Muscle of arm (tissue), 14 donors: ENCODE results near the gene CCM2L. TPM values are rescaled to one million over a fixed set of nuclear protein-coding genes. Genes with fewer than 3 reads are reported as not detected.

Source experiments
- DNase-seq: peaks from one replicate; pipeline ENCODE4 v3.0.0-alpha.2; 2013
- long read RNA-seq, 11 donors: transcript quantifications; one replicate each; lab custom pipeline, GENCODE V29; 2026
- polyA plus RNA-seq, 12 donors: library from polyadenylated mRNA; unstranded; fragments of 120-200 nt; gene quantifications; one replicate each; pipeline ENCODE4 v1.2.1, GENCODE V29; 2013; ENCODE audit not compliant: insufficient read length in 12 of 12

The CCM2L gene
- 10 to 100 TPM in 1 of 12 donors, 1 to 10 TPM in 10, not detected in 1; 4.2 to 12.7 (median 5.2) TPM for polyA plus RNA-seq
- long read RNA-seq, donor 1, result 0 reads
- long read RNA-seq, donor 2, result 0 reads
- long read RNA-seq, donor 3, result 0 reads
- long read RNA-seq, donor 4, result 0 reads
- long read RNA-seq, donor 5, partial matches to known transcripts, result 0 of 1 reads
- long read RNA-seq, donor 5, other reads (novel, unspliced or antisense), result 0 of 1 reads
- long read RNA-seq, donor 6, result 0 reads
- long read RNA-seq, donor 7, result 0 reads
- long read RNA-seq, donor 8, partial matches to known transcripts, result 0 of 2 reads
- long read RNA-seq, donor 8, other reads (novel, unspliced or antisense), result 0 of 2 reads
- long read RNA-seq, donor 9, result 0 reads
- long read RNA-seq, donor 10, result 0 reads
- long read RNA-seq, donor 11, result 0 reads

DNA sequence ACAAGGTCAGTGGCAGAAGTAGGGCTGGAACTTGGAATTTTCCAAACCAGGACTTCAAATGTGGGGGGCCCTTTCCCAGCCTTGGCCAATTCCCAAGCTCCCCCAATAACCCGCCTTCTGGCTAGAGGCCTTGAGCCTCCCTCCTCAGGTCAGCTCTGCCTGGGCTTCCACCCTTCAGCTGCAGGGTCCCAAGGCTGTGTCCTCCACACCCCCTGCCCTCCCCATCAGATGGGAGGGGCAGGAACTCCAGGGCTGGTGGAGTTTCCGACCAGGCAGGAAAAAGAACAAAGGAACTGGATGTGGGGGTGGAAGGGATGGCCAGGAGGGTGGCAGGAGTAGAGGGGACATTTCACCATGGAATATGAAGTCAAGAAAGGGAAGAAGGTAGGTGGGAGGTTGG lies at the start of gene CCM2L:
CCM2L (plus strand) TSS at position 338 of the 400 bp plus-strand sequence; CDS start at position 355, 17 bp downstream.
- no peak for DNase-seq

DNA sequence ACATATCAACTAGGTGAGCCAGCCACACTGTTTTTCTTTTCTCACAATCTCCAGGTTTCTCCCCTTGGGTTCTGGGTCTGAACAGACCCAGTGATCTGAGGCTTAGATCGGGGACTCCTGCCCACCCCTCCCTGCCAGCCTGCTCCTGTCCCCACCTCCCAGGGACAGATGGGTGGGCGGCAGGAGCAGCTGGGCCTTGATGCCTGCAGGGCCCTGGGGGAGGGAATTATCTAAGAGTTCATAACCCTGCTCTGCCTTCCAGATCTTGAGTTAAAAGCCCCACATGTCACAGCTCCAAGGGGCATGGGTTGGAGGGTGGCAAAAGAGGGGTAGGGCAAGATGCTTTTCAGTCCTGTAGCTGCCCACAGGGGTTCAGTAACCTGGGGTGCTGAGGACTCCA lies 47.5 kb upstream of the CCM2L start:
- DNase-seq, result no peak

DNA sequence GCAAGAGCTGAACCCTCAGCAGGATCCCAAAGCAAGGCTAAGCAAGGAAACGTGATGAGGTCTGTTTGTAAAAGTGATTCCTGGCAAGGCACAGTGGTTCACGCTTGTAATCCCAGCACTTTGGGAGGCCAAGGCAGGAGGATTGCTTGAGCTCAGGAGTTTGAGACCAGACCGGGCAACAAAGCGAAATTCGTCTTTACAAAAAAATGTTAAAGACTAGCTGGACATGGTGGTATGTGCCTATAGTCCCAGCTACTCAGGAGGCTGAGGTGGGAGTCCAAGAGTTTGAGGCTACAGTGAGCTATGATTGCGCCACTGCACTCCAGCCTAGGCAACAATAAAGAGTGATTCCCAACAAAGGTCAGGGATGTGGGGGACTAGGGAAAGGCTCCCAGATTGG lies 46.3 kb upstream of the CCM2L start:
- no peak for DNase-seq

DNA sequence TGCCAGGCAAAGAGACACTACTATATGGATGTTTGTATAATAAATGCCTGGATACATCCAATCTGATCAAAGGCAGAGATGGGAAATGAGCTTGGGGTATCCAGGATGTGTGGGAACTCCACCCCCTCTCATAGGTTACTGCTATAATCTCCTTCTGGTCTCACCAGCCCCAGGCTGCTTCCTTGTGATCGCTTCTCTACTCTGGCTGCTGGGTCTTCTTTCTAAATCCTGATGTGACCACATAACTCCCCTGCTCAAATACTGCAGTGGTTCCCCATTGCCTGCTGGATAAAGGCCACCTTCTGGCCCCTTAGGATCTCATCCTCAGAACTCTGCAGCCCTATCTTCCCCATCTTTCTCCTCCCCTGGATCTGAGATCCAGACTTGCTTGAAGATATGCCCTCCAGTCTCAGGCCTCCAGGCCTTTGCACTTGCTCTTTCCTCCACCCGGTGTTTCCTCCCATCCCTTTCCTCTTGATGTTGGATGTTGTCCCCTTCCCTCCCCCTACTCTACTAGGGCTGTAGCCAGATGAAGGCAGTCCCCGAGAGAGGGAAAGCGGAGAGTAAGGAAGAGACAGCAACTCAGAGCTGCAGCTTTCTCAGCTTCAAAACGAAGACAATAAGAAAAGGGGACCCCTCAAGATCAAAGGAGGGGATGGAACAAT lies 43.1 kb upstream of the CCM2L start:
- no peak for DNase-seq

DNA sequence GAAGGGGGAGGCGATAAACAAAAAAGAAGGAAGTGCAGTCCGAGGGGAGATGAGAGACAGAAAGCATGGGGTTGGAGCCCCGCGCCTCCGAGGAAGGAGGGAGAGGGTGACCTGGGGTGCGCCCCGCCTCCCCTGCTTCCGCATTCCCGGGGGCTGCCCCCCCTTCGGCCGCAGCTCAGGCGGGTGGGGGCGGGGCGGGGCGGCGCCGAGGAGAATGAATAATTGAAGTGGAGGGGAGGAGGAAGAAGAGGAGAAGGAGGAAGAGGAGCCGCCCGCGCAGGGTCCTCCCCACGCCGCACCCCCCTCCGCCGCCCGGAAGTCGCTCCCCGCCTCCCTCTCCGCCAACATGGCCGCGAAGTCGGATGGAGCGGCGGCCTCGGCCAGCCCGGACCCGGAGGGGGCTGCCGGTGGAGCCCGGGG lies 42.4 kb upstream of the CCM2L start, which contains the start of gene XKR7:
XKR7 (plus strand) TSS at position 322 of the 420 bp plus-strand sequence; CDS start at position 347, 25 bp downstream.
- DNase-seq, result no peak

DNA sequence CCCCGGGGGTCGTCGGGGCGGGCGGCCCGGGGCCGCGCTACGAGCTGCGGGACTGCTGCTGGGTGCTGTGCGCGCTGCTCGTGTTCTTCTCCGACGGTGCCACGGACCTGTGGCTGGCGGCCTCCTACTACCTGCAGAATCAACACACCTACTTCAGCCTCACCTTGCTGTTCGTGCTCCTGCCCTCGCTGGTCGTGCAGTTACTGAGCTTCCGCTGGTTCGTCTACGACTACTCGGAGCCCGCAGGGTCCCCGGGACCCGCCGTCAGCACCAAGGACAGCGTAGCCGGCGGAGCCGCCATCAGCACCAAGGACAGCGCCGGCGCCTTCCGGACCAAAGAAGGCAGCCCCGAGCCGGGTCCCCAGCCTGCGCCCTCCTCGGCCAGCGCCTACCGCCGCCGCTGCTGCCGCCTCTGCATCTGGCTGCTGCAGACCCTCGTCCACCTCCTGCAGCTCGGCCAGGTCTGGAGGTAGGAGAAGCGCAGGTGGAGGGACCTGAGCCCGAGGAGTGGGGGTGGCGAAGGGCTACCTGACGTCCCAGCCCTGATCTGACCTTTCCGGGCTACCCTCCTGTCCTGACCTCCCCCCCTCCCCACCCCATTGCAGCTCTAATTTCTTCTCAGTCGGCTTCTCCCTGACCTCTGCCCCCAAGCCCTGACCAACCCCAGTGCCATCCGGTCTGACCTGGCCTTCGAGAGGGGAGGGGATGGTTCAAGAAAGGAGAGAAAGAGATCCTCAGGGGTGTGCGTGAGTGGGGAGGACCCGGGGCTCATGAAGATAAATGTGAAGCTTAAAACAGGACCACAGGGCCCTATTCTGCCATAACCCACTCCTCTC lies 41.7 kb upstream of the CCM2L start:
- DNase-seq, result peak; percentile 89

DNA sequence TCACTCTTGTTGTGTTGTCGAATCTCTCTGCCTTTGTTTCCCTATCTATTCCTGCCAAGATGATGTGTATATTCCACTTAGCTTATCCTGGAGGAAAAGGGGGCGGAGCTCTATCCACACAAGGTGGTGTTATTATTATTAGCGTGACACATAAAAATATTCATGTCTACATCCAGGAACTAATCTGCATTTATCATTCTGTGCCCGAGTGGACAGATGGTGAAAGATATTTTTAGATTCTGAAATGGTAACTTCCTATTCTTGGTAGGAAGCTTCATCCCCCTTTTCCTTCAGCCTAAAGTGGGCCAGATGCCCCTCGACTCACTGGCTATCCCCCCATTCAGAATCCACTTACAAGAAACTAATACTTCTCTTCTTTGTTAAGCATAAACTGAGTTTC lies 40.2 kb upstream of the CCM2L start:
- DNase-seq, result no peak

DNA sequence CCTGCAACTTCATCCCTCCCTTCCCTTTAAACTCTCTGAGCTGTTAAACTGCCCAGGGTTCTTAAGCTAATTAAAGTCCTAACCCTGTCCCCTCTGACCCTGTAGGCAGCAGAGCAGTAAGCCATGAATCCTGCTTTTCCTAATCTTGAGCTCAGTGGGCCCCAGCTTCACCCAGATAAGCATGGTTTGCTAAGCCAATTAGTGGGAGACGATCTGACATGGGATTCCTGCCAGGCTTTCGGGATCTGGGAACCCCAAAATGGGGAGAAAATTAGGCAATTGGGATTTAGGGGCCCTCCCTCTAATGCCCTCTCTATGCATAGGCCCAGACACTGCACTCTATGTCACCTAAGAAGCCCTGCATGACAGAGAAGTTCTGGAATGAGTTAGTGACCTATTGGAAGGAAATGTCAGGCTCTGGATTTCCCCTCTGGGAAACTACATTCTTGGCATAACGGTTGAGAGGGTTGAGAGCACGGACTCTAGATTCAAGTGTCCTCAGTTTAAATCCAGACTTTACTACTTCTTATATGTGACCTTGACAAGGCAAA lies 37.7 kb upstream of the CCM2L start:
- no peak for DNase-seq

DNA sequence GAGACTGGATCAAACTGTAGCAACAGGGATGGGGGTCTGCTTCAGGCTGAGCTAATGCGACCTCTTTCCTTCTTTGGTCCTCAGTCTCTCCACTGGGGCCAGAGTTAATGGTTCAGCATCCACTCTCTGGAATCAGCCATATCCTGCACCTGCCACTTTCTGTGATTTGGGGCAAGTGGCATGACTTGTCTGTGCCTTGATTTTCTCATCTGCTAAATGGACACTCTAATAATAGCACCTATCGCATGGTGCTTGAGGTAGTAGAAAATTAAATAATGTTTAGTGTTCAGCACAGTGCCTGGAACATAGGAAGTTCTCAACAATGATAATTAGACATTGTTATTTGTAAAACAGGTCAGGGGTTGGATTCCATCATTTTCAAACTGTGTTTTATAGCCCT lies 35.9 kb upstream of the CCM2L start:
- no peak for DNase-seq

DNA sequence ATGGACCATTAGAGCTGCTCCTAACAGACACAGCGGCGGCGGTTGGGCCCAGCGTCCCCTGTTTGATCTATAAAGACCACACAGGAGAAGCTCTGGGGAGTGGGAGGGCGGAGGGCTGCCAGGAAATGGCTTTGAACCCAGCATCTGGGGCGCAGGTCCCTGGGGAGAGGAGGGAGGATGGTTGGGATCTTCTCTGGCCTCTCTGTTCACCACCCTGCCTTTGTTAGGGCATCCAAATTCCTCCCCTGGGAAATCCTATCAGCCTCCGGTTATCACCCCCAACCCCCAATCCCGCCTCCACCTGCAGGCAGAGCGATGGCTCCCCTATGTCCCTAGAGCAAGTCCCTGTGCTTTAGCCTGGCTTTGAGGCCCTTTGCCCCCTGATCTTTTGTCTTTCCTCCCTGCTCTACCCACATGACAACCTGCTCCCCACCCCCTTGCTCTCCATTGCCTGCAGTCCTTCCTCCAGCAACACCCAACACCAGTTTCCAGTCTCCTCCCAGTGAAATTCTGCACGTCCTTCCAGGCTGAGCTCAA lies 35.2 kb upstream of the CCM2L start:
- no peak for DNase-seq

DNA sequence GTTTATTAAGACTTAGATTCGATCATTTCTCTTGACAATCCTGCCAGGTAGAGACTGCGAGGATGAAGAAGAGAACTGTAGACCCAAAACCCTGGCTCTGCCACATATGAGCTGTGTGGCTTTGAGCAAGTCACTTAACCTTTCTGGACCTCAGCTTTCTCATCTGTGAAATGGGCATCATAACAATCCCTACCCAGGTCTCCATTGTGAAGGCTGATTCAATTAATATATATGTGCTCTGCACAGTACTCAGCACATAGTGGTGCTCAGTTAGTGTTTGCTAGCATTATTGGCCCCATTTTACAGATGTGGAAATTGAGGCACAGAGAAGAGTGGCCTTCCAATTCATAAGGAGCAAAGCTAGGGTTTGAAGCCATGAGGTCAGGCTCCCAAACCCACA lies 34.4 kb upstream of the CCM2L start:
- no peak for DNase-seq

DNA sequence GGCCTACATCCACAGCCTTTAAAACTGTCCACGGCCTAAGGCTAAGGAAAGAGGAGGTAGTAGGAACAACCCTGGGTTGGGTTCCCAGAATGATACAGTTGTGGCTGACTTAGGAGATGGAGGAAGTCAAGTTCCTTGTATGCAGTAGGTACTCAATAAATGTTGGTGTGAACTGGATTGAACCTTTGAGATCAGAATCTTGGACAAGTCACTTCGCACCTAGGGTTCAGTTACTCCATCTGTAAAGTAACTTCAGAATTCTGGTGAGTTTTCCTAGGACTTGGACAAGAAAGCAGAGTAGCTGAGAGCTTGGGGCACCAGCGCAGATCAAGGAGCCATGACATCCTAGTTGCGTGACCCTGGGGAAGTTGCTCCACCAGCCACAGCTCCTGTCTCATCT lies 33.2 kb upstream of the CCM2L start:
- DNase-seq, result no peak

DNA sequence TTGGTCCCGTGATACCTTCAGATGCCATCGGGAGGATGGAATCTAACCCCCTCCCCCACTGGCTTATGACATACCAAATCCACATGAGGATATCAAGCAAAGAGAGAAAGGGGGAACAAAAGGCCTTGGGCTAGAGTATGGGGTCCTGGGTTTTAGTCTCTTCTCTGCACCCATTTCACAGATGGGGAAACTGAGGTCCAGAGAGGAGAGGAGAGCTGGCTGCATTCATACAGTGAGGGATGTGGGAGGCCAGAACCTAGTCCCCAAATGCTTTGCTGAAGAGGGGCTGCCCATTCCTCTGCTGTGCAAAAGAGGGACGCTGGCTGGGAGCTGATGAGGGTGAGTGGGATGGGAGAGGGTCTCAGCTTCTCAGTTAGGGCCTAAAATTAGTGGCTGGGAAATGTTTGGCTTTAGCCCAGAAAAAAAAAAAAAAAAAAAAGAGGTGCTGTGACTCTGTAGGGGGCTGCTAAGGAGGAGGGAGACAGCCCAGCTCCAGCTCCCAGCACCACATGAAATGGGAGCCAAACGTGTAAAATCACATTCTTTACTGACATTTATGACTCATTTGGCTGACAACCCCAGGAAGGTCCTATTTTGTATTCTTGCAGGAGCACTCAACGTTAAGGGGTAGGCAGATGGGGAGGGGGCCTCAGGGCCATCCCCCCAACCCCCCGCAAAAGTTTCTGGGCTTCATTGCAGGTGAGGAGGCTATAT lies 30.4 kb upstream of the CCM2L start:
- no peak for DNase-seq

DNA sequence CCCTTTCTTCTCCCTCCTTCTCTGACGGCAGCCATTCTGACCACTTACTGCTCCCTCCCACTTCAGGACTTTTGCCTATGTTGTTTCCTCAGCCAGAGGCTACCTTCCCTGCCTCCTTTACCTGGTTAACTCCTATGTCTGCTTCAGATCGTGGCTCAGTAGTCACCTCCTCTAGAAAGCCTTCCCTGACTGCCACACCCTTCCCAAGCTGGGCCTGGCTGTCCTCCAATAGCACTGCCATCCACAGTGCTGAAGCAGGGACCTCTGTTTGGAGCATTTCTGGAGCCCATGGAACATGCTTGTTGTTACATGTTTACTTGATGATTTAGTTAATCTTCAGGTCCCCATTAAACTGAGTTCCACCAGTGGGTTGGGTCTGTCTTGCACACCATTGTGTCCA lies 28.5 kb upstream of the CCM2L start:
- no peak for DNase-seq

DNA sequence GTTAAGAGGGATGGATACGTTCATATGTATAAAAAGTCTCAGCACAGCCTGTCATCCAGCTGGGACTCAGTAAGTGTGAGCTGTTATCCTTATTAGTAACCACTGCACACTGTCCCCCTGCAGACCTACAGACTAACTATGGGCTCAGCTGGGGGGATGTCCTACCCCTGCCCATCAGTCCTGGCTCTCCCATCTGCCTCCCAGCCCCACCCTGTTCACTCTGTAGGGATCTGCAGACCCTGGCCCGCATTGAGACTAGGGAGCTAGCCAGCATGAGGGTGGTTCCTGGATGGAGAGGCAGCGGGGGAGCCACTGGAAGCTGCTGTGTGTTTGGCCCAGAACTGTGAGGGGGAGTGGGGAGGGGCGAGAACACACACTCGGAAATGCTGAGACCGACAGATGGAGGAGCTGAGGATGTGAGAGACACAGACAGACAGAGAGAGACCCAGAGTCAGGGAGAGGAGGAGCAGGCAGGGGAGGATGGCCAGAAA lies 25.2 kb upstream of the CCM2L start:
- no peak for DNase-seq

DNA sequence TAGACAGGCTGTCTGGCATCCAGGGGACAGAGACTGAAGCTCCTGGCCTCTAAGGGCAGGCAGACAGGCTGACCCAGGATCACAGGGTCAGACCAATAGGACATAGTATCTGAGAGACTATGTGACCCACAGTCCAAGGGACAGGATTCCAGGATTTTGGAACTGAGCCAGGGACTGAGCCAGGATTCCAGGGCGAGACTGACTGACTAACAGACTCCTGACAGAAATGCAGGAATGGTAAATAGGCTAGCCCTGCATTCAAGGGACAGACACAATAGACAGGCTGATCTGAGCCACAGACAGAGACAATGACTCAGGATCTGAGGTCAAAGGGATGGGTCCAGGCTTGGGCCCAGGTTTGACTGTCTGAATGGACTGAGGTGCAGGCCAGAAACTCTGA lies 22.5 kb upstream of the CCM2L start:
- DNase-seq, result no peak

DNA sequence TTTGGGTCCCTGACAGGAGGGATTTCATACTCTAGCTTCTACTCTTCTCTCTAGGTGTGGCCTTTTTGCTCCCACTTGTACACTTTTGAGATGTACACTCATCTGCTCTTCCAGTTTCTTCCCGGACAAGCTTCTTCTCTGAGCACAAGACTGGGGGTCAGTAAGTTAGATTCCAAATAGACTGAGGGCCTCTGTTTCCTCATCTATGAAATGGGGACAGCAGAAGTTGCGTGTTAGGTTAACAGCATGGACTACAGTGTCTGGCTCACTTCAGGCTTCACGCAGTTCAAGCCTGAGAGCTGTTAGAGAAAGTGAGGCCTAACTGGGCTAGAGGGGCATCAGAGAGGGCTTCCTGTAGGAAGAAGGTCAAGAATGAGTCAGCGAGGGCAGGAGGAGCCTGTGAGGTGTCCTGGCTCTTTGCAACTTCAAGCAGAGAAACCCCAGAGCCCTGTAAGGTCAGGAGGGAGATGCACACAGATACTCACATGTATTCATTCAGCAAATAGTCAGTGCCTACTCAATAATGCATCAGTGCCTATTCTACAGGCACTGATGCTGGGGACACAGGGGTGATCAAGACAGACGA lies 21.7 kb upstream of the CCM2L start:
- DNase-seq, result no peak

DNA sequence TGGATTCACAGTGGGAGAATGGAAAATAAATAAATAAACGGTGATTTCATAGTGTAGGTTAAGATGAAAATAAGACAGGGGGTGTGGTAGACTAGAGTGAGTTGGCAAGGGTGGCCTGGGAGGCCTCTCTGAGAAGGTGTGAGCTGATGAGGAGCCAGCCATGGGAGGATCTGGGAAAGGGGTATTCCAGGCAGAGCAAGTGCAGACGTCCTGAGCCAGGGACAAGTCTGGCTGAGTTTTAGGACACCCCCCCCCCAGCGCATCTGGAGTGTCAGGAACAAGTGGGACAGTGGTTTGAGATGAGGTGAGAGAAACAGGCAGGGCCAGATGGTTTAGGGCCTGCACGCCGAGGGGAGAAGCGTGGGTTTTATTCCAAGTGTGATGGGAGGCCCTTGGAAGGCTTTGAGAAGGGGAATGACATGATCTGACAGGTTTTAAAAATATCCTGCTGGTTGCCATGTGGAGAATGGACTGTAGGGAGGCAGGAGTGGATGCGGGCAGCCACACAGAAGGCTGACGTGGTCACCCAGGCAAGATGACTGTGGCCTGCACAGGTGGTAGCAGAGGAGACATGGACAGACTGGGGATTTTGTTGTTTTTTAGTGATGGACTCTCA lies 21.1 kb upstream of the CCM2L start:
- DNase-seq, result no peak

DNA sequence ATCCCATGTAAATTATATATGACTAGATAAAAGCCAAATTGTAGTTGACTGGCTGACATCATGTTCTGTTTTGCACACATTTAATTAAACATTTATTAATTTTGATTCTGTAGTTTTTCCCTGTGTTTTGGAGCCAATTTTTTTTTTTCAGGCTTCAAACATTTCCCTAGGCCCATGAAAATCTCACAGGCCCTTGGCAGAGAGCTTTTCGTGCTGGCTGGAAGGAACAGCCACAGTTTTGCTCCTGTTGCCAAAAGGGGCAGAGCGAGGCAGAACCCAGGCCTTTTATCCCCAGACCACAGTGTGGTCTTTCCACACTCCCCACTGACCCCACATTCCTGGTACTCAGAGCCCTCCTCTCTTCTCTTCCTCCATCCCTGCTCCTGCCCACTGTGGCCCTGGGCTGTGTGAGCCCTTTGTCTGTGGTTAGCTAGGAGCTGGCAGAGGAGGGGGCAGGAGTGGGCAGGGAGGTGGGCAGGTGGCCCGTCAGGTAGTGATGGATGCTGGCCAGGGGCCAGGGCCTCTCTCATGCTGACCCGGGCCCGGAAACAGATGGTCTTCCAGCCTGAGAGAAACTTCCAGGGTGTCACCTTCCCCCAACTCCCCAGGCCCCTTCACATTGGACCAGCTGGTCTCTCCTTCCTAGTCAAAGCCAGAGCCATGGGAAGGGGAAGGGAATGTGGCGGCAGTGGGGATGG lies 19.4 kb upstream of the CCM2L start:
- DNase-seq, result no peak

DNA sequence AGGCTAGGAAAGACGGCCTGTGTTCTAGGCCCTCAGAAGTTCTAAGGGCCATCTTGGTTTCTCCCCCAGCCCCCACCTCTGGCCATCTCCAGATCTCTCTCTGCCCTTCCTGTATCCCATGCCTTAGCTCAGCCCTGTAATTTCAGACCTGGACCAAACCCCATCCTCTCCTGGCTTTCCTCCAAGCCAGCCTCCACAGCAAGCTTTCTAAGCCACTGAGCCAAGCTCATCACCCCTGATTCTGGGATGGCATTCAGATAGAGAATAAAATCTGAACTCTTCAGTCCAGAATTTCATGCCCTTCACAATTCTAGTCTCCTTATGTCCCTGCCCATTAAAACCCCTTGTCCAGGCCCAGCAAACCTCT lies 18.9 kb upstream of the CCM2L start:
- no peak for DNase-seq
